Coronary artery (tissue), 2 donors: Measurements from ENCODE around the gene EXOSC7.
A peak's percentile ranks its signal among the peaks of the same experiment; 100 is the strongest.

Source experiments
- DNase-seq: peaks from one replicate; pipeline ENCODE4 v3.0.0-alpha.2; 2017; ENCODE audit warnings: low spot score
- H3K27ac ChIP-seq, 2 donors: fragments of 200-600 bp; sonication (generic); one replicate each; pipeline ENCODE4 v1.5.1; 2016 to 2019
- H3K4me3 ChIP-seq: fragments of 200-600 bp; sonication (generic); 2 replicates; pipeline ENCODE4 v1.5.1; 2016; ENCODE audit warnings: mild to moderate bottlenecking, moderate library complexity
- TF ChIP-seq, protein P1 (sequence below): fragments of 200-600 bp; sonication (generic); IDR thresholded peaks from one replicate; pipeline ENCODE4 v1.5.1; 2019; ENCODE audit warnings: antibody characterized with exemption

The EXOSC7 gene

DNA sequence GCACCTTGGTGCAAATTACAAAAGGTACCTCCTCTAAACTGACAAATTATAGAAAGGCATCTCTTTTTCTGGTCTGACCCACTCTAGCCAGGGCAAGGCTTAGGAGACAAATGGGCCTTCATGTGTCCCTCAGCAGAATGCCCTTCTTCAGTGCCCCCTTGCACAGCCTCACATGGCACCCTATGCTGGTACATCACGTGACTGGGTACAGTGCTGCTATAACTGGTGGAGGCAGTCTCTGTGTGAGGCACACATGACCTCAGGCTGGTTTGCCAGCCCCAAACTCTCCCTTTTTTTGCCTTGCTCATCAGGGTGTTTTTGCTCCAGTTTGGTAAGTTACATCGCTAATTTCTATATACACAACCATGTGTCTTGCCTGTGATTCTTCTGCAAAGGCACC is 53.2 kb downstream of the EXOSC7 start:
- no peak overlapping the region for H3K4me3 ChIP-seq
- no peak for DNase-seq
- TF ChIP-seq, protein P1, sequence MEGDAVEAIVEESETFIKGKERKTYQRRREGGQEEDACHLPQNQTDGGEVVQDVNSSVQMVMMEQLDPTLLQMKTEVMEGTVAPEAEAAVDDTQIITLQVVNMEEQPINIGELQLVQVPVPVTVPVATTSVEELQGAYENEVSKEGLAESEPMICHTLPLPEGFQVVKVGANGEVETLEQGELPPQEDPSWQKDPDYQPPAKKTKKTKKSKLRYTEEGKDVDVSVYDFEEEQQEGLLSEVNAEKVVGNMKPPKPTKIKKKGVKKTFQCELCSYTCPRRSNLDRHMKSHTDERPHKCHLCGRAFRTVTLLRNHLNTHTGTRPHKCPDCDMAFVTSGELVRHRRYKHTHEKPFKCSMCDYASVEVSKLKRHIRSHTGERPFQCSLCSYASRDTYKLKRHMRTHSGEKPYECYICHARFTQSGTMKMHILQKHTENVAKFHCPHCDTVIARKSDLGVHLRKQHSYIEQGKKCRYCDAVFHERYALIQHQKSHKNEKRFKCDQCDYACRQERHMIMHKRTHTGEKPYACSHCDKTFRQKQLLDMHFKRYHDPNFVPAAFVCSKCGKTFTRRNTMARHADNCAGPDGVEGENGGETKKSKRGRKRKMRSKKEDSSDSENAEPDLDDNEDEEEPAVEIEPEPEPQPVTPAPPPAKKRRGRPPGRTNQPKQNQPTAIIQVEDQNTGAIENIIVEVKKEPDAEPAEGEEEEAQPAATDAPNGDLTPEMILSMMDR, result no peak
- H3K27ac ChIP-seq, result peak overlapping the region in 1 of 2 donors; percentile 75

DNA sequence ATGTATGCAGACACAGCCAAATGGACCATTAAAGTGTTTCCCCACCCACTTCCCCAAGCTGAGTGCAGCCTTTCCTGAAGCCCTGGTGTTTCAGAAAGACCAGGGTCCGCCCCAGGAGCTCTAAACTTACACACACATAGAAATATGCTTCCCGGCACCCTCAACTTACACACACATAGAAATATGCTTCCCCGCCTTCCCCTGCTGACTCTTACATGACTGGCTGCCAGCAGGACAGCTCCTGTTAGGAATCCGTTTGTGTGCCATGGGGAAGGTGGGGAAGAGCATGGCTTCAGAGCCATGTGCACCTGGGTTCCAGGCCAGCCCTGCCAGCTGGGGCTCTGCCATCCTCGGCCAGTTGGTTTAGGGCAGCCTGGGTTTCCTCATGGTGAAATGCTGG is 53.6 kb downstream of the EXOSC7 start:
- H3K4me3 ChIP-seq, result no peak overlapping the region
- peak overlapping the region in 1 of 2 donors; percentile 75 for H3K27ac ChIP-seq
- TF ChIP-seq, protein P1, result no peak
- DNase-seq, result no peak

GRCh38 chr3:45031531-45031930 is 55.5 kb downstream of the EXOSC7 start:
- no peak overlapping the region for H3K27ac ChIP-seq
- H3K4me3 ChIP-seq, result no peak overlapping the region
- DNase-seq, result no peak
- TF ChIP-seq, protein P1, result no peak

DNA sequence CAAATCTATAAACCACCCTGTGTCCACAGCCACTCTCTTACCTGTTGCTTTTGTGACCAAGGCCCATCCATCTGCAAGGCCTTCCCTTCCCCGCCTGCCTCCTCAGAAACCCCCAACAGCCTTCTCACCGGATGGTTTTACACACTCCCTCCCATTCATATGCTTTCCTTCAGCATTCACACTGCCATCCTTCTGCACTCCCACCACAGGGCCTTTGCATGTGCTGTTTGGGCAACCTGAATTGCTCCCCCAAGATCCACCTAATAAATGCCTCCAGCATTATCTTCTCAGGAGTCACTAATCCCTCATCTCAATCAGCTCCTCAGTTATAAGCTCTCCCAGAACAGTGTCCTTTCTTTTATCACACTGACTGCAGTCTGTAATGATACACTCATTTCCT is 56.1 kb downstream of the EXOSC7 start:
- H3K4me3 ChIP-seq, result no peak overlapping the region
- TF ChIP-seq, protein P1, result no peak
- no peak for DNase-seq
- H3K27ac ChIP-seq, result no peak overlapping the region

GRCh38 chr3:45033791-45034190 is 57.7 kb downstream of the EXOSC7 start:
- TF ChIP-seq, protein P1, result no peak
- no peak for DNase-seq
- Histone ChIP-seq H3K27ac (peak overlapping the region in 1 of 2 donors; percentile 84), H3K4me3 (no peak overlapping the region)

GRCh38 chr3:45034612-45035252 is 58.7 kb downstream of the EXOSC7 start:
- H3K4me3 ChIP-seq, result no peak overlapping the region
- TF ChIP-seq, protein P1, result no peak
- peak overlapping the region in 1 of 2 donors; percentile 84 for H3K27ac ChIP-seq
- DNase-seq, result no peak
